Esophagus muscularis mucosa (tissue), 4 donors: Measurements from ENCODE around the gene TOMM6. TPM values are rescaled to one million over a fixed set of nuclear protein-coding genes. Genes with fewer than 3 reads are reported as not detected.

Experiments
- DNase-seq: peaks from one replicate; pipeline ENCODE4 v3.0.0-alpha.2; 2017; ENCODE audit errors: extremely low spot score
- H3K27ac ChIP-seq, 4 donors: fragments of 200-600 bp; sonication (generic); replicated peaks in 1 of 4; 1 replicate in 3 of 4; 2 replicates in 1 of 4; pipeline ENCODE4 v1.5.1; 2016 to 2019; ENCODE audit warnings: mild to moderate bottlenecking in 1 of 4
- H3K27me3 ChIP-seq, 4 donors: fragments of 200-600 bp; sonication (generic); one replicate each; pipeline versions ENCODE4 v1.5.1 to v1.6.0; 2016 to 2019
- H3K36me3 ChIP-seq, 4 donors: fragments of 200-600 bp; sonication (generic); one replicate each; pipeline ENCODE4 v1.5.1; 2016 to 2019
- H3K4me1 ChIP-seq, 4 donors: fragments of 200-600 bp; sonication (generic); one replicate each; pipeline ENCODE4 v1.5.1; 2016 to 2019
- H3K4me3 ChIP-seq, 4 donors: fragments of 200-600 bp; sonication (generic); 1 replicate in 2 of 4; 2 replicates in 2 of 4; pipeline ENCODE4 v1.5.1; 2016 to 2019; ENCODE audit warnings: mild to moderate bottlenecking in 4 of 4, moderate library complexity in 1 of 4
- H3K9me3 ChIP-seq, 4 donors: fragments of 200-600 bp; sonication (generic); 1 replicate in 3 of 4; 2 replicates in 1 of 4; pipeline ENCODE4 v1.5.1; 2016 to 2019
- EP300 ChIP-seq: sonication (generic); formaldehyde crosslinking; IDR thresholded peaks from one replicate; pipeline ENCODE4 v1.6.1; 2017; ENCODE audit warnings: antibody characterized with exemption
- POLR2A ChIP-seq: fragments of 450-650 bp; IDR thresholded peaks from one replicate; pipeline ENCODE4 v1.6.1; 2017; ENCODE audit warnings: antibody characterized with exemption, moderate library complexity, mild to moderate bottlenecking, low read depth
- POLR2AphosphoS5 ChIP-seq, 2 donors: sonication (generic); formaldehyde crosslinking; IDR thresholded peaks; one replicate each; pipeline ENCODE4 v1.6.1; 2017; ENCODE audit warnings: antibody characterized with exemption in 2 of 2
- WGBS: methylation state at CpG from one replicate; pipeline ENCODE4 v1.1.5; 2018; 5-methylcytosine and 5-hydroxymethylcytosine counted together
- intact Hi-C: fragments of 100-400 bp; cut with DNase I; formaldehyde crosslinking; loops from one replicate; pipeline ENCODE4 v1.15.1; 2023
- total RNA-seq, 4 donors: library from RNA; depleted of rRNA; stranded (reverse); fragments of >200 nt; gene quantifications; one replicate each; pipeline versions ENCODE4 v1.1.0 to v1.2.1, GENCODE V29; 2016
- TF ChIP-seq, protein P1 (sequence below), 3 experiments: fragments of 200-600 bp in 2 of 3; fragments of 450-650 bp in 1 of 3; sonication (generic) in 2 of 3; IDR thresholded peaks; one replicate each; pipeline ENCODE4 v1.5.1; 2017 to 2019; ENCODE audit warnings: antibody characterized with exemption in 3 of 3, mild to moderate bottlenecking in 2 of 3, moderate library complexity in 1 of 3

TOMM6 gene
- total RNA-seq, 4 donors from 2014 or later: 52.1 to 117 (median 86.9) TPM

DNA sequence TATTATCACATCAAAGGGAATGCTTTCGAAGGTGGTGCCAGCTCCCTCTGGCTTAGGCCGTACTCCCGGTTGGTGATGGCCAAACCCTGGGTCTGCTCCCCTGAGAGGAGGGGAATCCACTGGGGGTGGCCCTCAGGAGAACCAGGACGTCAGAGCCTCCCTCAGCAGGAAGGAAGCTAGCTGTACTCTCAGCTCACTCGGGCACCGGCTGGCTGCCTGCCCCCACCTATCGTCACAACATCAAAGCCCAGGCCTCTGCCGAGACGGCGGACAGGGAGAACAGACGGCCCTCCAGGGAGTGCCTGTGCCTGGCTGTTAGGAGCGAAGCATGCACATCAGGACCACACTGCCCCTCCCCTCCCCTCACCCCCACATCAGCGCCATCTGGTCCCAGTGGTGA is 31.1 kb upstream of the TOMM6 start:
- no peak for TF ChIP-seq EP300
- no peak for TF ChIP-seq POLR2AphosphoS5 (IDR thresholded peaks at IDR 0.05)
- TF ChIP-seq POLR2A: no peak
- TF ChIP-seq, protein P1, sequence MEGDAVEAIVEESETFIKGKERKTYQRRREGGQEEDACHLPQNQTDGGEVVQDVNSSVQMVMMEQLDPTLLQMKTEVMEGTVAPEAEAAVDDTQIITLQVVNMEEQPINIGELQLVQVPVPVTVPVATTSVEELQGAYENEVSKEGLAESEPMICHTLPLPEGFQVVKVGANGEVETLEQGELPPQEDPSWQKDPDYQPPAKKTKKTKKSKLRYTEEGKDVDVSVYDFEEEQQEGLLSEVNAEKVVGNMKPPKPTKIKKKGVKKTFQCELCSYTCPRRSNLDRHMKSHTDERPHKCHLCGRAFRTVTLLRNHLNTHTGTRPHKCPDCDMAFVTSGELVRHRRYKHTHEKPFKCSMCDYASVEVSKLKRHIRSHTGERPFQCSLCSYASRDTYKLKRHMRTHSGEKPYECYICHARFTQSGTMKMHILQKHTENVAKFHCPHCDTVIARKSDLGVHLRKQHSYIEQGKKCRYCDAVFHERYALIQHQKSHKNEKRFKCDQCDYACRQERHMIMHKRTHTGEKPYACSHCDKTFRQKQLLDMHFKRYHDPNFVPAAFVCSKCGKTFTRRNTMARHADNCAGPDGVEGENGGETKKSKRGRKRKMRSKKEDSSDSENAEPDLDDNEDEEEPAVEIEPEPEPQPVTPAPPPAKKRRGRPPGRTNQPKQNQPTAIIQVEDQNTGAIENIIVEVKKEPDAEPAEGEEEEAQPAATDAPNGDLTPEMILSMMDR (IDR thresholded peaks at IDR 0.05): no peak
- intact Hi-C loops: no loop called here
- Histone ChIP-seq H3K36me3 (no peaks in the 10 kb centered on the region), H3K27ac (no peak overlapping the region), H3K9me3 (no peaks in the 10 kb centered on the region), H3K27me3 (no peaks in the 10 kb centered on the region), H3K4me1 (no peaks in the 10 kb centered on the region), H3K4me3 (no peak overlapping the region)
- DNase-seq: no peak
- WGBS: 81% methylated on average over 3 of the region's 13 CpGs

DNA sequence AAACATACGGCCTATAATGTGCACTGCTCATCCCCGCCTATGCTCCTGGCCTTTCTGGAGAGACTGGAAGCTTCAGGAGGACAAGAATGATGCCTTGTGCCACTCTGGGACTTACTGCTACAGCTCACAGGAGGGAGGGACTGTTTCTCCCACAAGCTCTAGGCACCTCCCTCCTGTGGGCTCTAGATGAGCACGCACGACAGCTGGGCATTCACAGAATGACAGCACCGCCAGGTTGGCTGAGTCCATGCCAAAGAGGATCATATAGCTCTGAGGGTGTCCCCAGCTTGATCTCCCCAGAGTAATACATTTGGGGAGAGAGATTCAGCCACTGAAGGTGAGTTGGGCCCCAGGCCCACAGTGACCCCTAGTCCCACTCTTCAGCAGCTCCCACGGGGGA is 30.2 kb upstream of the TOMM6 start:
- 94% methylated on average over 3 of the region's 6 CpGs for WGBS
- Histone ChIP-seq H3K4me3 (no peak overlapping the region), H3K9me3 (no peaks in the 10 kb centered on the region), H3K27ac (no peak overlapping the region), H3K27me3 (no peaks in the 10 kb centered on the region), H3K36me3 (no peaks in the 10 kb centered on the region), H3K4me1 (no peaks in the 10 kb centered on the region)
- TF ChIP-seq, protein P1 (IDR thresholded peaks at IDR 0.05): no peak
- no peak for TF ChIP-seq POLR2AphosphoS5 (IDR thresholded peaks at IDR 0.05)
- TF ChIP-seq POLR2A: no peak
- no peak for TF ChIP-seq EP300
- DNase-seq: no peak
- intact Hi-C loops: no loop called here

DNA sequence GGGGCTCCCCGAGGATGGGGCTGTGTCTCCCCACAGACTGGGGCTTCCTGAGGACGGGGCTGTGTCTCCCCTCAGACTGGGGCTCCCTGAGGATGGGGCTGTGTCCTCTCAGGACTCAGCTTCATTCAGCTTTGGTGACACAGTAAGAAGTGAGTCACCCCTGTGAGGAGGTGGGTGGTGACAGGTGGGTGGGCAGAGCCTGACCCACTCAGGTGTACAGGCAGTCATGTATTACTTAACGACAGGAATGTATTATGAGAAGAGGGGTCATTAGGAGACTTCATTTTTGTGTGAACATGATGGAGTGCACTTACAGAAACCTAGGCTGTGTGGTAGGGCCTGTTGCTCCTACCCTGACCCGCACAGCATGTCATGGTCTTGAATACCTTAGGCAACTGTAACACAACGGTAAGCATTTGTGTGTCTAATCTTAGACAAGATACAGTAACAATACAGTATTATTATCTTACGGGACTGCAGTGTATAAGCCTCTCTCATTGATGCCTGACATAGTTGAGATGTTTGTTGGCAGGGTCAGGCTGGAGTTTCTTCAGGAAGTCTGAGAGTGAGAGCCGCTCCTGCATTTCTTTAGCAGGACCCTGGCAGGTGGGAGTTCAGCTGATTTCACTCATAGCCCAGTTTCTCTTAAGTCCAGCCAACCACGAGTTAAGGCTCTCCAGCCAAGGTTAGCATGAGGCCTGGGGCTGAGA is 29.4 kb upstream of the TOMM6 start:
- Histone ChIP-seq H3K9me3 (no peaks in the 10 kb centered on the region), H3K27ac (no peak overlapping the region), H3K4me1 (no peaks in the 10 kb centered on the region), H3K27me3 (no peaks in the 10 kb centered on the region), H3K4me3 (no peak overlapping the region), H3K36me3 (no peaks in the 10 kb centered on the region)
- 68% methylated on average over 6 of the region's 8 CpGs for WGBS
- DNase-seq: no peak
- TF ChIP-seq POLR2AphosphoS5 (IDR thresholded peaks at IDR 0.05): no peak
- TF ChIP-seq EP300: no peak
- TF ChIP-seq, protein P1 (IDR thresholded peaks at IDR 0.05): no peak
- TF ChIP-seq POLR2A: no peak
- intact Hi-C loops: no loop called here

DNA sequence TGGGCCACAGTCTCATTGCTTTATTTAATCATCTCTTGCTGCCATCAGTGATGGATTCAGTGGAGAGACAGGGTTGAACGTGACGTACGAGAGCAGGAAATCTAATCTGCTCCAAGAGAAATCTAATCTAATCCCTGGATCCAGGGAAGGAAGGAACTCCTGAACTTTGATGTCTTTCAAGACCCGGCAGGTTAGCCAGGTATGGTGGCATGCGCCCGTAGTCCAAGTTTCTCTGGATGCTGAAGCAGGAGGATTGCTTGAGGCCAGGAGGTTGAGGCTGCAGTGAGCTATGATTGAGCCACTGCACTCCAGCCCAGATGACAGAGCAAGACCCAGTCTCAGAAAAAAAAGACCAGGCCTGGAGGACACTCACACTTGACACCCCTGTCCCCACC is 28.9 kb upstream of the TOMM6 start:
- Histone ChIP-seq H3K27me3 (no peaks in the 10 kb centered on the region), H3K36me3 (no peaks in the 10 kb centered on the region), H3K9me3 (no peaks in the 10 kb centered on the region), H3K4me1 (no peaks in the 10 kb centered on the region), H3K4me3 (no peak overlapping the region), H3K27ac (no peak overlapping the region)
- intact Hi-C loops: no loop called here
- WGBS: 85% methylated on average over 6 of the region's 6 CpGs
- no peak for TF ChIP-seq EP300
- no peak for TF ChIP-seq POLR2AphosphoS5 (IDR thresholded peaks at IDR 0.05)
- TF ChIP-seq, protein P1 (IDR thresholded peaks at IDR 0.05): no peak
- no peak for TF ChIP-seq POLR2A
- DNase-seq: no peak
